IMR-90 (cell line): Measurements from ENCODE around the gene RC3H2. TPM values are rescaled to one million over a fixed set of nuclear protein-coding genes. Genes with fewer than 3 reads are reported as not detected.
A peak's percentile ranks its signal among the peaks of the same experiment; 100 is the strongest.

Experiments used
- ATAC-seq: fragments of 200-7000 bp; cut with Tn5 transposase; 2 replicates; pipeline ENCODE4 v1.9.1; 2020; ENCODE audit warnings: low read depth, mild to moderate bottlenecking, moderate library complexity
- BruUV-seq: library from RNA; stranded (reverse); fragments of 400-500 nt; replicated peaks from 2 replicates; lab custom pipeline; 2021; lab: Mats Ljungman, UMichigan
- CTCF ChIA-PET: fragments of 300-600 bp; formaldehyde crosslinking; extraction: SDS; loops from one replicate; lab custom pipeline; 2021; ENCODE audit warnings: antibody characterized with exemption; lab: Yijun Ruan, JAX
- POLR2A ChIA-PET: fragments of 300-600 bp; sonication (Branson Sonifier 250); formaldehyde crosslinking; loops from one replicate; lab custom pipeline; 2022; ENCODE audit warnings: antibody characterized with exemption; ENCODE audit not compliant: unreplicated experiment; lab: Charles Lee
- DNase-seq: peaks from one replicate; pipeline ENCODE4 v3.0.0; 2013
- H2AFZ ChIP-seq: replicated peaks from 2 replicates; pipeline ENCODE3; 2013; ENCODE audit warnings: low read length, mild to moderate bottlenecking; ENCODE audit not compliant: poor library complexity
- H2AK5ac ChIP-seq: 2 replicates; pipeline ENCODE4 v1.6.1; 2013; ENCODE audit warnings: low read depth, low read length, inconsistent platforms
- H2AK9ac ChIP-seq: replicated peaks from 2 replicates; pipeline ENCODE3; 2013; ENCODE audit warnings: mild to moderate bottlenecking, low read depth, low read length, moderate library complexity; ENCODE audit not compliant: poor library complexity
- H2BK120ac ChIP-seq: 2 replicates; pipeline ENCODE4 v1.6.1; 2013; ENCODE audit warnings: low read depth, low read length, inconsistent platforms
- H2BK15ac ChIP-seq: 3 replicates; pipeline ENCODE4 v1.6.1; 2013; ENCODE audit warnings: low read depth, low read length, inconsistent platforms
- H2BK20ac ChIP-seq: 2 replicates; pipeline ENCODE4 v1.6.1; 2013; ENCODE audit warnings: low read depth, mild to moderate bottlenecking, inconsistent platforms, low read length, moderate library complexity
- H2BK5ac ChIP-seq: 2 replicates; pipeline ENCODE4 v1.6.1; 2013; ENCODE audit warnings: mild to moderate bottlenecking, low read depth, low read length, inconsistent platforms; ENCODE audit not compliant: poor library complexity, severe bottlenecking
- H3K14ac ChIP-seq: replicated peaks from 2 replicates; pipeline ENCODE4 v1.6.1; 2013; ENCODE audit warnings: low read depth, low read length, inconsistent platforms
- H3K18ac ChIP-seq: 2 replicates; pipeline ENCODE4 v1.6.1; 2013; ENCODE audit warnings: low read depth, low read length, control low read depth
- H3K23ac ChIP-seq: 2 replicates; pipeline ENCODE4 v1.6.1; 2013; ENCODE audit warnings: low read depth, low read length, inconsistent platforms
- H3K27ac ChIP-seq: 2 replicates; pipeline ENCODE4 v1.5.1; 2013; ENCODE audit warnings: mild to moderate bottlenecking, control low read depth, low read length; ENCODE audit not compliant: insufficient read depth
- H3K27me3 ChIP-seq: 2 replicates; pipeline ENCODE4 v1.6.1; 2013; ENCODE audit warnings: low read length; ENCODE audit not compliant: control insufficient read depth, insufficient read depth
- H3K36me3 ChIP-seq: 2 replicates; pipeline ENCODE4 v1.6.1; 2013; ENCODE audit warnings: low read length, mixed read lengths; ENCODE audit not compliant: control insufficient read depth, insufficient read depth
- H3K4ac ChIP-seq: 2 replicates; pipeline ENCODE4 v1.6.1; 2013; ENCODE audit warnings: low read depth, low read length, inconsistent platforms
- H3K4me1 ChIP-seq: 2 replicates; pipeline ENCODE4 v1.6.1; 2013; ENCODE audit warnings: low read length, mixed read lengths; ENCODE audit not compliant: control insufficient read depth, insufficient read depth
- H3K4me2 ChIP-seq: 2 replicates; pipeline ENCODE4 v1.6.1; 2013; ENCODE audit warnings: low read depth, mild to moderate bottlenecking, control low read depth, low read length, moderate library complexity
- H3K4me3 ChIP-seq: 2 replicates; pipeline ENCODE4 v1.5.1; 2013; ENCODE audit warnings: low read depth, mild to moderate bottlenecking, control low read depth, low read length, moderate library complexity; ENCODE audit not compliant: insufficient read depth
- H3K56ac ChIP-seq: 2 replicates; pipeline ENCODE4 v1.6.1; 2013; ENCODE audit warnings: low read length, inconsistent platforms; ENCODE audit not compliant: insufficient read depth; ENCODE audit errors: extremely low read depth
- H3K79me1 ChIP-seq, 2 experiments: 2 replicates each; pipeline ENCODE4 v1.6.1; 2013; ENCODE audit warnings: low read length in 2 of 2, inconsistent platforms in 1 of 2, low read depth in 1 of 2
- H3K9ac ChIP-seq: 2 replicates; pipeline ENCODE4 v1.6.1; 2013; ENCODE audit warnings: low read depth, low read length, control low read depth
- H3K9me1 ChIP-seq: 2 replicates; pipeline ENCODE4 v1.6.1; 2013; ENCODE audit warnings: low read length, inconsistent platforms; ENCODE audit not compliant: insufficient read depth
- H3K9me3 ChIP-seq: 2 replicates; pipeline ENCODE4 v1.6.1; 2013; ENCODE audit warnings: low read length; ENCODE audit not compliant: control insufficient read depth, insufficient read depth
- H4K20me1 ChIP-seq: 2 replicates; pipeline ENCODE4 v1.6.1; 2013; ENCODE audit warnings: low read length, inconsistent platforms; ENCODE audit not compliant: insufficient read depth
- H4K5ac ChIP-seq: 2 replicates; pipeline ENCODE4 v1.6.1; 2013; ENCODE audit warnings: mild to moderate bottlenecking, low read depth, low read length, control low read depth
- H4K8ac ChIP-seq, 2 experiments: 2 replicates each; pipeline ENCODE4 v1.6.1; 2013; ENCODE audit warnings: low read depth in 2 of 2, low read length in 2 of 2, control low read depth in 1 of 2, inconsistent platforms in 1 of 2
- H4K91ac ChIP-seq: 2 replicates; pipeline ENCODE4 v1.6.1; 2013; ENCODE audit warnings: low read depth, low read length, inconsistent platforms; ENCODE audit not compliant: insufficient read depth
- BHLHE40 ChIP-seq: fragments of 150-350 bp; IDR thresholded peaks from 2 replicates; pipeline ENCODE4 v1.6.1; 2016; ENCODE audit warnings: mild to moderate bottlenecking, low read depth, low read length
- CEBPB ChIP-seq: IDR thresholded peaks from 2 replicates; pipeline ENCODE4 v1.6.1; 2012; ENCODE audit warnings: low read depth, low read length, improper control_type of control experiment
- CHD1 ChIP-seq: IDR thresholded peaks from 2 replicates; pipeline ENCODE4 v1.6.1; 2012; ENCODE audit warnings: low read depth, low read length, improper control_type of control experiment
- CTCF ChIP-seq: conservative IDR thresholded peaks from 2 replicates; pipeline ENCODE4 v1.5.1; 2012; ENCODE audit warnings: mild to moderate bottlenecking, low read depth, low read length, improper control_type of control experiment
- ELK1 ChIP-seq: fragments of 150-350 bp; IDR thresholded peaks from 2 replicates; pipeline ENCODE4 v1.6.1; 2016; ENCODE audit warnings: low read depth, mild to moderate bottlenecking, low read length, moderate library complexity, borderline replicate concordance
- FOS ChIP-seq: fragments of 150-350 bp; IDR thresholded peaks from 2 replicates; pipeline ENCODE4 v1.6.1; 2016; ENCODE audit warnings: low read depth, low read length
- MAFK ChIP-seq: IDR thresholded peaks from 2 replicates; pipeline ENCODE4 v1.6.1; 2012; ENCODE audit warnings: low read depth, low read length, improper control_type of control experiment
- MAZ ChIP-seq: IDR thresholded peaks from 2 replicates; pipeline ENCODE4 v1.6.1; 2012; ENCODE audit warnings: low read depth, mild to moderate bottlenecking, low read length, improper control_type of control experiment, moderate library complexity, borderline replicate concordance
- MXI1 ChIP-seq: IDR thresholded peaks from 2 replicates; pipeline ENCODE4 v1.6.1; 2012; ENCODE audit warnings: low read depth, mild to moderate bottlenecking, low read length, moderate library complexity, borderline replicate concordance
- NFE2L2 ChIP-seq: fragments of 150-350 bp; IDR thresholded peaks from 2 replicates; pipeline ENCODE4 v1.6.1; 2016; ENCODE audit warnings: low read depth, mild to moderate bottlenecking, low read length
- POLR2A ChIP-seq: IDR thresholded peaks from 2 replicates; pipeline ENCODE4 v1.6.1; 2012; ENCODE audit warnings: mild to moderate bottlenecking, low read depth, low read length
- RAD21 ChIP-seq: IDR thresholded peaks from 2 replicates; pipeline ENCODE4 v1.6.1; 2012; ENCODE audit warnings: low read length, improper control_type of control experiment
- RCOR1 ChIP-seq: IDR thresholded peaks from 2 replicates; pipeline ENCODE4 v1.6.1; 2012; ENCODE audit warnings: mild to moderate bottlenecking, low read length, improper control_type of control experiment; ENCODE audit not compliant: insufficient replicate concordance
- RFX5 ChIP-seq: IDR thresholded peaks from 2 replicates; pipeline ENCODE4 v1.8.0; 2012; ENCODE audit warnings: low read depth, mild to moderate bottlenecking, low read length, moderate library complexity
- SMC3 ChIP-seq: fragments of 150-350 bp; IDR thresholded peaks from 2 replicates; pipeline ENCODE4 v1.6.1; 2016; ENCODE audit warnings: low read depth, mild to moderate bottlenecking, antibody characterized with exemption, low read length, moderate library complexity
- WGBS, 2 experiments: methylation state at CpG; one replicate each; pipeline versions ENCODE4 v1.1.5 to v1.1.7; 2013; ENCODE audit warnings: missing lambda C conversion rate in 2 of 2; ENCODE audit not compliant: insufficient read length in 1 of 2; ENCODE audit errors: extremely low coverage in 2 of 2; 5-methylcytosine and 5-hydroxymethylcytosine counted together
- dilution Hi-C: fragments of 300-500 bp; cut with HindIII; formaldehyde crosslinking; loops from one replicate; pipeline ENCODE4 v1.14.3; 2018; ENCODE audit warnings: low sequenced_read_pairs; ENCODE audit not compliant: unreplicated experiment
- in situ Hi-C: fragments of 300-500 bp; cut with MboI; formaldehyde crosslinking; loops from 3 replicates; pipeline ENCODE4 v1.14.3; 2019; ENCODE audit warnings: low sequenced_read_pairs, inconsistent platforms, mixed read lengths
- intact Hi-C: fragments of 100-400 bp; cut with micrococcal nuclease; formaldehyde crosslinking; loops from 2 replicates; pipeline ENCODE4 v1.10.0; 2022
- polyA plus RNA-seq, 3 experiments: library from polyadenylated mRNA; depleted of rRNA; stranded (reverse); fragments of >200 nt; gene quantifications; 2 replicates each; pipeline ENCODE4 v1.2.3, GENCODE V29; 2012; ENCODE audit warnings: low replicate concordance in 1 of 3
- total RNA-seq: library from RNA; depleted of rRNA; stranded (reverse); fragments of >200 nt; gene quantifications from 2 replicates; pipeline ENCODE4 v1.2.3, GENCODE V29; 2012
- TF ChIP-seq, protein P1 (sequence below): fragments of 150-350 bp; IDR thresholded peaks from 2 replicates; pipeline ENCODE4 v1.6.1; 2017; ENCODE audit warnings: mild to moderate bottlenecking, antibody characterized with exemption, low read length, low read depth

Gene RC3H2
- total and polyA plus RNA-seq, 2 of the 4 experiments (the other 2 are of a cell fraction), result 14.7 to 58.4 TPM

GRCh38 chr9:122827761-122828093 lies 77.4 kb downstream of the RC3H2 start:
- POLR2A ChIA-PET, result interaction anchor here (0.6 kb wide), 1 partner anchor 16 kb away, joined by 3 read pairs; no protein-coding TSS in a partner anchor
- in situ Hi-C loops, result loop anchor here (25.0 kb wide), 1 partner anchor 510 kb away; no protein-coding TSS in a partner anchor
- DNase-seq, result peak; percentile 42

More at GRCh38 chr9:122827761-122828093, 77.4 kb downstream of the RC3H2 start:
- TF ChIP-seq CEBPB (no peak), MXI1 (no peak), RAD21 (no peak), BHLHE40 (no peak), MAZ (no peak), NFE2L2 (no peak), RCOR1 (no peak), SMC3 (no peak), CHD1 (no peak), FOS (no peak), MAFK (no peak), CTCF (no peak; the same call in 1 of the 2 replicates), ELK1 (no peak), POLR2A (no peak), RFX5 (no peak)
- TF ChIP-seq, protein P1, sequence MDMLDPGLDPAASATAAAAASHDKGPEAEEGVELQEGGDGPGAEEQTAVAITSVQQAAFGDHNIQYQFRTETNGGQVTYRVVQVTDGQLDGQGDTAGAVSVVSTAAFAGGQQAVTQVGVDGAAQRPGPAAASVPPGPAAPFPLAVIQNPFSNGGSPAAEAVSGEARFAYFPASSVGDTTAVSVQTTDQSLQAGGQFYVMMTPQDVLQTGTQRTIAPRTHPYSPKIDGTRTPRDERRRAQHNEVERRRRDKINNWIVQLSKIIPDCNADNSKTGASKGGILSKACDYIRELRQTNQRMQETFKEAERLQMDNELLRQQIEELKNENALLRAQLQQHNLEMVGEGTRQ, result no peak
- dilution Hi-C loops (no loop called here), intact Hi-C loops (no loop called here)
- H3K18ac ChIP-seq, result peak overlapping the region; percentile 29
- peaks cover 15% of the 10 kb centered on the region for H3K36me3 ChIP-seq
- peak overlapping the region; percentile 72 for H3K4me2 ChIP-seq
- peak overlapping the region; percentile 96 for H2AFZ ChIP-seq
- peak overlapping the region; percentile 96 for H4K91ac ChIP-seq
- H2AK9ac ChIP-seq, result peak overlapping the region; percentile 65
- no CpG with 5 or more reads among the region's 8 CpGs for WGBS, 2 experiments
- peak overlapping the region; percentile 49; the same call in 1 of the 3 replicates for H2BK15ac ChIP-seq
- peaks cover 31 to 35% of the 10 kb centered on the region in 2 experiments for H3K79me1 ChIP-seq
- peak overlapping the region; percentile 69 for H3K4me3 ChIP-seq
- H4K8ac ChIP-seq, result peak overlapping the region; percentile 64 to 90
- CTCF ChIA-PET, result interaction anchor here (0.9 kb wide), 1 partner anchor 9 kb away, joined by 6 read pairs; no protein-coding TSS in a partner anchor
- H2BK20ac ChIP-seq, result peak overlapping the region; percentile 5; the same call in 1 of the 2 replicates
- peak overlapping the region; percentile 73 for H2BK5ac ChIP-seq
- no TSS peak for BruUV-seq
- H3K23ac ChIP-seq, result peak overlapping the region; percentile 87
- H3K27me3 ChIP-seq, result no peaks in the 10 kb centered on the region
- peaks cover 10% of the 10 kb centered on the region for H3K9me1 ChIP-seq
- peak overlapping the region; percentile 87 for H3K27ac ChIP-seq
- peak overlapping the region; percentile 95 for H3K14ac ChIP-seq
- ATAC-seq, result peak; percentile 48
- H3K9ac ChIP-seq, result peak overlapping the region; percentile 91
- 0 out of 2 replicates have a peak, but pooled peaks cover 2% of the 10 kb centered on the region for H4K20me1 ChIP-seq
- H3K4me1 ChIP-seq, result peaks cover 8% of the 10 kb centered on the region
- peak overlapping the region; percentile 85 for H3K4ac ChIP-seq
- peak overlapping the region; percentile 95; the same call in 1 of the 2 replicates for H3K56ac ChIP-seq
- peak overlapping the region; percentile 62 for H4K5ac ChIP-seq
- peak overlapping the region; percentile 67 for H2BK120ac ChIP-seq
- H2AK5ac ChIP-seq, result peak overlapping the region; percentile 87
- no peaks in the 10 kb centered on the region for H3K9me3 ChIP-seq
